GM21367 (cell line): ENCODE data around the gene TIAM2.
A peak's percentile ranks its signal among the peaks of the same experiment; 100 is the strongest.

ENCODE experiments used
- ATAC-seq: cut with Tn5 transposase; IDR thresholded peaks from one replicate; pipeline ENCODE4 v1.9.1; 2021; ENCODE audit not compliant: unreplicated experiment

Gene TIAM2

GRCh38 chr6:155023717-155024116 is 28.6 kb downstream of the TIAM2 start:
- ATAC-seq: no peak

DNA sequence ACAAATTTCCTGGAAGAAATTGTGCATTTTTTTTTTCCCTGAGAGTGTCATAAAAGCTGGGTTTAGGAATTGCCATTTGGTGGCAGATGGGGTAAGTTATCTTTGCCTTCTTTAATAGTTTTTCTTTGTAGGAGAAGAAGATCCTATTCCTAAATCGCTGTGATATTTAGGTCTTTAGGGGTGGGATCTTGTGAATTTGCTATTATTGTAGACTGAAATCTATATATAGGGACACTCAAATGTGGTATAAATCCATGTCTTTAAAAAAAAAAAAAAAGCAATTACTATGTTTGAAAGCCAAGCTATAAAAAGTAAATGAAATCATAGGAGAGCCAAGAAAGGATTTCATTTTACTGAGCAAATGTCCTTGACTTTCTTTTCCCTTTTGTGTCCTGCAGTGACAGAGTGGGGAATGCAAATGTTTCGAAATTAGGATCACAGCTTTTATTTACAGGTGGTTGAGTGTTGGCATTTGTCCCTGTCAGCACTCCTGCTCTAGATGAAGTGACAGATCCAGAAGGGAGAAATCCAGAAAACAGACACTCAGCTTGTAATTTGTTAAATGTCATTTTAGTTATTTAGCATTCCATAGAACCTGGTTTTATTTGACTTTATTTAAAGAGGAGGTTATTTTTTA is 29.4 kb downstream of the TIAM2 start:
- ATAC-seq: no peak

DNA sequence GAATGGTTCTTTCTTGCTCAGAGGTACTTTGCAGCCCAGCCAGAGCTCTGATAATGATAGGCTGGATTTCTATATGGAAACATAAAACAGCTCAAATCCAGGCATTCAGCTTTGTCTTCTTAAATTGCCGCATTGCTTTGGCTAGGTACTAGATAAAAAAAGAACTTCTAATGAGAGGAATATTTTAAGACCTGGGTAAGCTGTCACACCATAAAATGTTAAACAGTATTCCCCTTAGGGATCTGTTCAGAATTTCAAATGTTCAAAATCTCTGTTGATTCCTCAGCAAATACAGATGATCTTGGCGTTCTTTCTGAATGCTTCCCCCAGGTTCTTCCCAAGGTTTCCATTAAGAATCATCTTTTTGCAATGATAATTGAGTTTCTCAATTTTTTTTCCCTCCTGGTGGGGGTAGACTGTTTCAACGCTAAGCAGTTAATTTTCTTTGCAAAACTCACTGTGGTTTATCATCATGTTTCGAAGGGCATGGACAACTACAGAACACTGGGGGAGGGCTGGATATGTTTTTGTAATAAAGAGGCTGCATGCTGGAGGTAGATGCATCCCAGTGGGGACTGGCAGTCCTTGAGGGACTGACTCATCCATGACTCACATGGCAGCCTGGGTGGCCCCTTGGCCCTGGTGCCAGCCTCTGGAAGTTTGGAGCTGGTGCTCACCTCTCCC is 31.0 kb downstream of the TIAM2 start:
- ATAC-seq: no peak

DNA sequence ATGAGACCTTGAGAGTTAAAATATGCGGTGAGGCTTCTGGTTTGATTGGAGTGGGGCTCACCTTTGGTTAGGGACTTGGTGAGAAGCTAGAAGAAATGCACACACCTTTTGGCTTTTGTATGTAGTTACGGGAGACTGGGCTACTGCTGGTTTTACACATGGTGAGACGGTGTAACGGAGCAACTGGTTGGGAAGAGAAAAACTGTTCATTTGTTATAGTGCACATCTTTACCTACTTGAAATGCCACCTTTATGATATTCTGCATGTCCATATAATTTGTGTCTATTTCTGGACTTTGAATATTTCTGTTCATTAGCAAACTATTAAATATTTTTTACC is 31.6 kb downstream of the TIAM2 start:
- ATAC-seq: no peak

DNA sequence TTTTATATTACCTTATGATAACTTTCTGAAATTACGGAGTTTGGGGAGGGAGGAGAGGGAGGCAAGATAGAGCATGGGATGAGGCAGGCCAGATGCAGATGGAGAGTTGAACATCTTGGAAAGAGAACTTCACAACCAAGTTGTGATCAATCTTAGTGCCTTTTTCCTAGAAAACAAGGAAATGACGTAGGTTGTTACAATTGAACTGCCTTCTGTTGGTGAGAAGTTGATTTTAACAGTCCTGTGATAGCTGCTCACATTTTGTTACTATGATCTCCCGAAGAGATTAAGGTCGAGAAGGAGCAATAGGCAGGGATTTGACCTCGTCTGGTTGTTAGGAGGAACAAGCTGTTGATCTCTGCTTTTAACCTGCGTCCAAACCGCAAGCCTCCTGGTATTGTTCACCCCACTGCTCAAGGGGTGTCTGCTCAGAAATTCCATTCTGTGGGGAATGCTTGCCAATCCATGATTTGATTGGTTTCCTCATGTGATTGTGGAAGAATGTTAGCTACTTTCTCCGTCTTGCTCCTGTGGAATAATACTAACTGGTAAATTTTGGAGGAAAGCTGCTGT is 35.1 kb downstream of the TIAM2 start:
- ATAC-seq: no peak

DNA sequence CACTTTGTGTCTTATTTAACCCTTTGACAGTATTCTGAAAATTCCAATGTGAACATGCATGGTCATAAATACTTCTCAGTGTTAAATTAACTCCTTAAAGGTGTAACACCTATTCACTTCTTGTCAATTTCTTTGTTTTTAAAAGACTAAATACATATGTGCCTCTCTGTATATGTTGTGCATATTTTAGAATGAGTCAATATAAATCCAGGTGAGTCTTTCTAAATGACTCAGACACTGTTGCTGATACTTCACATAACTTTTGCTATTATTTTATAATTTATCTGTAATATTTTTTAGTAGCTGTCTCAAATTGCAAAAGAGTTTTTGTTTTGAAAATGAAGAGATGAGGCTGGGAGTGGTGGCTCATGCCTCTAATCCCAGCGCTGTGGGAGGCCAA is 36.0 kb downstream of the TIAM2 start:
- ATAC-seq: no peak

DNA sequence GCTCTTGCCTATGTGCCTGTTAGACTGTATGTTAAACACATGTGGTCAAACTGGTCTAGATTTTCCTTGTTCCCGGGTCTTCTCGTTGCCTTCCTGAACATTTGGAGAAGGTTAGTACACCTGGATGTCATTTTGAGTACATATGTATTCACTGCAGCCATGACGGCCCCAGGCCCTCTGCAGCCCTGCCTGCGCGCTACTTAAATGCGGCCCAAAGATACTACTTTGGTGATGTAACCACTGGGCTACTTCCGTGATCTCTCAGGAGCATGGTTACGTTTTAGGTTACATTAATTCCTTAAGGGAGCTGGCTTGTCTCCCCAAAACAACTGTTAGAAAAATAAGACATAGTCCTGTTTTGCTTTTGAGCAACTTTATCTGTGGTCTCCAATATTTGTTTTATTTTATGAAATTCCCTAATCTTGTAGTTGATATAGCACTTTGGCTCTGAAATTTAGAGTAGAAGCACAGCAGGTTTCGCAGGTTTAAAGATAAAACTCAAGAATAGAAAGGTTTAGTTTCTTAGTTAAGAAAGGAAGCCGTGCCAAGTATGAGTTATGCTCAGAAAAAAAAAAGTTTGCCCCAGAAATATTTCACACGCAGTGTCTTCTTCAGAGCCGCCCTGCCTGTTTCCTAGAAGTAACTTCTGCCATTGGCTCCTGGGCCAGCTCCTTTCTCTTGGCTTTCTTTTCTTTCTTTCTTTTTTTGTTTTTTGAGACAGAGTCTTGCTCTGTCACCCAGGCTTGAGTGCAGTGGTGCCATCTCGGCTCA is 38.1 kb downstream of the TIAM2 start:
- no peak for ATAC-seq

DNA sequence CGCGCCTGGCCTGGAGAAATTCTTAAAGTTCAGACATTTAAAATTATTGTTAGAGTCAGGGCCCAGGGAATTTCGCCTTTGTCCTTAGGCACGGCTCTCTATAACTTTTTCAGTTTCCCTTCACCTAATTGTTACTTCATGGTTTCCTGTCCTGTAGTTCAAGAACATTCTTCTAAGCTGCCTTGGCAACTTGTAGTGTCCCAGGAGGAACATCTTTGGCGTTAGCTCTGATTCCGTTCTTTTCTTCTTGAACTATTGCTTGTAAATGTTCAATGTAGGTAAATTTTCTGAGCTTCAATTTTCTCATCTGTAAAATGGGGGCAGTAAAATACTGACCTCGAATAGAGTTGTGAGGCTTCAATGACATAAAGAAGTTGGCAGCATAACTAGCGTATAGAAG is 41.8 kb downstream of the TIAM2 start:
- ATAC-seq: no peak

- ATAC-seq: no peak
Observed at GRCh38 chr6:155038104-155038503, 43.0 kb downstream of the TIAM2 start.

- ATAC-seq: no peak
Observed at GRCh38 chr6:155038527-155038926, 43.4 kb downstream of the TIAM2 start.

- ATAC-seq: no peak
Observed at GRCh38 chr6:155039618-155040017, 44.5 kb downstream of the TIAM2 start.

GRCh38 chr6:155040154-155040553 is 45.0 kb downstream of the TIAM2 start:
- no peak for ATAC-seq

GRCh38 chr6:155040901-155041650 is 46.0 kb downstream of the TIAM2 start:
- ATAC-seq: no peak

- ATAC-seq: no peak
Observed at GRCh38 chr6:155041741-155042279, 46.7 kb downstream of the TIAM2 start.

GRCh38 chr6:155042983-155043382 is 47.9 kb downstream of the TIAM2 start:
- no peak for ATAC-seq

GRCh38 chr6:155045561-155046404 is 50.7 kb downstream of the TIAM2 start:
- ATAC-seq: no peak

DNA sequence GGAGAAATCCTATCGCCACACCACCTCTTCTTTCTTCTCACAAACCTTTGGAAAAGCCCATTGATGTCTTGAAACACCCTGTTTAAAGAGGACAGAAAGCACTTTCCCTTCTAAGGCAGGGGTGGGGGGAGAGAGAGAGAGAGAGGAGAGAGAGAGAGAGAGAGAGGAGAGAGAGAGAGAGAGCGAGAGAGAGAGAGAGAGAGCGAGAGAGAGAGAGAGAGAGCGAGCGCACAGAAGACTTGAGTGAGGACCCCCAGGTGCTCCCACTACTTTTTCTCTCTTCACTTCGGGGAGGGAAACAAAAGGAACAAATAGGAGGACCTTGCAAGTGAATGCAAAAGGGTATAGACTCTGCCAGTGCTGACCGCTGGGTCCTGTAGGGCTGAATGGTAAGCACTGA is 52.4 kb downstream of the TIAM2 start:
- ATAC-seq: no peak

GRCh38 chr6:155050311-155050710 is 55.2 kb downstream of the TIAM2 start:
- peak; percentile 92 for ATAC-seq

GRCh38 chr6:155054491-155055250 is 59.6 kb downstream of the TIAM2 start:
- ATAC-seq: no peak
